HL-60 (cell line): Measurements from ENCODE around the gene MYO1E.

Source experiments
- GABPA ChIP-seq: IDR thresholded peaks from 2 replicates; pipeline ENCODE4 v1.6.1; 2012; ENCODE audit warnings: low read depth
- POLR2AphosphoS5 ChIP-seq: IDR thresholded peaks from 2 replicates; pipeline ENCODE4 v1.6.1; 2012; ENCODE audit warnings: low read depth
- SPI1 ChIP-seq: IDR thresholded peaks from 2 replicates; pipeline ENCODE4 v1.6.1; 2012; ENCODE audit warnings: low read depth, mild to moderate bottlenecking, borderline replicate concordance
- TF ChIP-seq, protein P1 (sequence below): IDR thresholded peaks from one replicate; pipeline ENCODE4 v1.5.1; 2011; ENCODE audit warnings: low read length, control low read depth, inconsistent platforms; ENCODE audit not compliant: insufficient read depth
- TF ChIP-seq, protein P2 (sequence below): IDR thresholded peaks from 2 replicates; pipeline ENCODE4 v1.6.1; 2012; ENCODE audit warnings: low read depth; ENCODE audit not compliant: insufficient replicate concordance

DNA sequence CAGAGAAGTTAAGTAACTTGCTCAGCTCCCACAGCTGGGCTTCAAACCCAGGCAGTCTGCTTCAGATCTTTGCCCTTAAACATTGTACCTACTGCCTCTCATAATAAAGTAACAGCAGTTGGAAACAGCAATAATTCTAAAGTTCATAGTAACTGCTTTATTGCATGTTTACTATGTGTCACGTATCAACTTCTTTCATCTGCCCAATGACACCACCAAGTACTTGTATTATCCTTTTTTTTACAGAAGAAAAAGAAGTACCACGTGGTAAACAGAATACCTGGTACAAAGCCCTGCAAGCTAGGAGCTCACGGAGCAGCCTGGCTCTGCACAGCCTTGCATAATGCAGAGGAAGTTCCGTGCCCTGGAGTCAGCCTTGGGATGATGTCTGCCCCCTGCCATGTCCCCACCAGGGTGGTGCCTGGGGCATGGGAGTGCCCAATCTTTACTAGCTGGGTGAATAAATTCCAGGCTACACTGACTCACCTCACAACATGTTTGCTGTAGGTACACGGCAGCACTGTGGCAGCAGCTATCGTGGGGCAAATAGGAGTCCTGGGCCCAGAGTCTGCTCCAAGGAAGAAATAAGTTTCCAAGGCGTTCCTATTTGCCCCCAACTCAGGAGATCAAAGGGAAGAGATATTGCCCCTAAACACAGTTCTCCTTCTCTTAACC, 88.8 kb downstream of the MYO1E start:
- TF ChIP-seq GABPA (no peak), POLR2AphosphoS5 (no peak), SPI1 (no peak)
- TF ChIP-seq, protein P1, sequence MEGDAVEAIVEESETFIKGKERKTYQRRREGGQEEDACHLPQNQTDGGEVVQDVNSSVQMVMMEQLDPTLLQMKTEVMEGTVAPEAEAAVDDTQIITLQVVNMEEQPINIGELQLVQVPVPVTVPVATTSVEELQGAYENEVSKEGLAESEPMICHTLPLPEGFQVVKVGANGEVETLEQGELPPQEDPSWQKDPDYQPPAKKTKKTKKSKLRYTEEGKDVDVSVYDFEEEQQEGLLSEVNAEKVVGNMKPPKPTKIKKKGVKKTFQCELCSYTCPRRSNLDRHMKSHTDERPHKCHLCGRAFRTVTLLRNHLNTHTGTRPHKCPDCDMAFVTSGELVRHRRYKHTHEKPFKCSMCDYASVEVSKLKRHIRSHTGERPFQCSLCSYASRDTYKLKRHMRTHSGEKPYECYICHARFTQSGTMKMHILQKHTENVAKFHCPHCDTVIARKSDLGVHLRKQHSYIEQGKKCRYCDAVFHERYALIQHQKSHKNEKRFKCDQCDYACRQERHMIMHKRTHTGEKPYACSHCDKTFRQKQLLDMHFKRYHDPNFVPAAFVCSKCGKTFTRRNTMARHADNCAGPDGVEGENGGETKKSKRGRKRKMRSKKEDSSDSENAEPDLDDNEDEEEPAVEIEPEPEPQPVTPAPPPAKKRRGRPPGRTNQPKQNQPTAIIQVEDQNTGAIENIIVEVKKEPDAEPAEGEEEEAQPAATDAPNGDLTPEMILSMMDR: no peak
- TF ChIP-seq, protein P2, sequence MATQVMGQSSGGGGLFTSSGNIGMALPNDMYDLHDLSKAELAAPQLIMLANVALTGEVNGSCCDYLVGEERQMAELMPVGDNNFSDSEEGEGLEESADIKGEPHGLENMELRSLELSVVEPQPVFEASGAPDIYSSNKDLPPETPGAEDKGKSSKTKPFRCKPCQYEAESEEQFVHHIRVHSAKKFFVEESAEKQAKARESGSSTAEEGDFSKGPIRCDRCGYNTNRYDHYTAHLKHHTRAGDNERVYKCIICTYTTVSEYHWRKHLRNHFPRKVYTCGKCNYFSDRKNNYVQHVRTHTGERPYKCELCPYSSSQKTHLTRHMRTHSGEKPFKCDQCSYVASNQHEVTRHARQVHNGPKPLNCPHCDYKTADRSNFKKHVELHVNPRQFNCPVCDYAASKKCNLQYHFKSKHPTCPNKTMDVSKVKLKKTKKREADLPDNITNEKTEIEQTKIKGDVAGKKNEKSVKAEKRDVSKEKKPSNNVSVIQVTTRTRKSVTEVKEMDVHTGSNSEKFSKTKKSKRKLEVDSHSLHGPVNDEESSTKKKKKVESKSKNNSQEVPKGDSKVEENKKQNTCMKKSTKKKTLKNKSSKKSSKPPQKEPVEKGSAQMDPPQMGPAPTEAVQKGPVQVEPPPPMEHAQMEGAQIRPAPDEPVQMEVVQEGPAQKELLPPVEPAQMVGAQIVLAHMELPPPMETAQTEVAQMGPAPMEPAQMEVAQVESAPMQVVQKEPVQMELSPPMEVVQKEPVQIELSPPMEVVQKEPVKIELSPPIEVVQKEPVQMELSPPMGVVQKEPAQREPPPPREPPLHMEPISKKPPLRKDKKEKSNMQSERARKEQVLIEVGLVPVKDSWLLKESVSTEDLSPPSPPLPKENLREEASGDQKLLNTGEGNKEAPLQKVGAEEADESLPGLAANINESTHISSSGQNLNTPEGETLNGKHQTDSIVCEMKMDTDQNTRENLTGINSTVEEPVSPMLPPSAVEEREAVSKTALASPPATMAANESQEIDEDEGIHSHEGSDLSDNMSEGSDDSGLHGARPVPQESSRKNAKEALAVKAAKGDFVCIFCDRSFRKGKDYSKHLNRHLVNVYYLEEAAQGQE: no peak
